Liver (tissue), 3 donors: ENCODE measurements around the gene SOX6.

Experiments used
- CTCF ChIP-seq: fragments of 150-350 bp; IDR thresholded peaks from 2 replicates; pipeline ENCODE4 v1.5.1; 2017; ENCODE audit warnings: improper control_type of control experiment, low read depth, low read length; ENCODE audit not compliant: missing input control
- EGR1 ChIP-seq, 2 donors: IDR thresholded peaks; 2 replicates each; pipeline ENCODE4 v1.6.1; 2016 to 2018; ENCODE audit warnings: antibody characterized with exemption in 2 of 2, low read depth in 2 of 2
- TAF1 ChIP-seq: conservative IDR thresholded peaks from 2 replicates; pipeline ENCODE4 v1.6.1; 2016; ENCODE audit warnings: antibody characterized with exemption, mild to moderate bottlenecking
- donor health status: healthy.
- donor health status: healthy.

- TF ChIP-seq CTCF: no peak
- no peak for TF ChIP-seq TAF1
- TF ChIP-seq EGR1 (IDR thresholded peaks at IDR 0.05; ENCODE audit: low read depth in 2 of 2): no peak
Observed at GRCh38 chr11:16133867-16134266, 222.5 kb downstream of the SOX6 start.
